Stimulated activated CD4-positive, alpha-beta T cell treated with anti-CD3 and anti-CD28 coated beads, TNF-alpha, amount 100 ng/mL, for 24 hours (primary cell): Measurements from ENCODE around the gene GRAMD1A.
"Not testable (repeated sequence)": the region's sequence is repeated elsewhere in the genome, so short reads cannot be mapped to it uniquely, and the experiment has no call there.

Experiments used
- DNase-seq, 3 experiments: peaks; one replicate each; pipeline ENCODE4 v3.0.0-alpha.2; 2020; ENCODE audit warnings: low read depth in 3 of 3

The GRAMD1A gene

GRCh38 chr19:34976611-34977010 is 23.5 kb upstream of the GRAMD1A start:
- DNase-seq = no peak

DNA sequence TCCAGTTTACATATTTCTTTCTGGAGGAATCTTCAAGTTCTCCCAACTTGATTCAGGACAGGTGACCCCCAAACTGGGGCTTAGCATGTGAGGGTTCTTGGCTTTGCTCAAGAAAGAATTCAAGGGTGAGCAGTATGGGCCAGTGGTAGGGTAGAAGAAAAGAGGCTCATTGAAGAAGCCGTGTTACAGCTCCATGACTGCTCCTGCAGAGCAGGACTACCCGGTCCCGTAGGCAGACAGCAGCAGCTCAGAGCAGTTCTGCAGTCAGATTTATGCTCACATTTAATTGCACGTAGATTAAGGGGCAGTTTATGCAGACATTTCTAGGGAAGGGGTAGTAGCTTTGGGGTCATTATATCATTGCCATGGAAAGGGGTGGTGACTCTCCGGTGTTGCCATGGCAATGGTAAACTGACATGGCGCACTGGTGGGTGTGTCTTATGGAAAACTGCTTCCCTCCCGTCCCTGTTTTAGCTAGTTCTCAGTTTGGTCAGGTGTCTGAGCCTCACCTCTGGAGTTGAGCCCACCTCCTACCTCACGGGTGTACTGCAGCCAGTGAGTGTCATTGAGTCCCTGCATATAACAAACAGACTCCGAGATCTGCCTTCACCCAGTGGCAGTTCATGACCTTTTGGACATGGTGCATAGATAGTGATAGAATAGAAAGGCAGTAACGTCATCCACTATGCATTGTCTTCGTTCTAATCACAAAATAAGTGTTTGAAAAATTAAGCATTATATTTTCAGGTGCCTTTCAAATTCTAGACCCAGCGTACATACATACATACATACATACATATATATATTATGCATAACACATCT is 20.1 kb upstream of the GRAMD1A start:
- DNase-seq = no peak

GRCh38 chr19:34982275-34982674 is 17.8 kb upstream of the GRAMD1A start:
- no peak for DNase-seq

- no peak for DNase-seq
Measured at GRCh38 chr19:34983786-34984185, 16.3 kb upstream of the GRAMD1A start.

DNA sequence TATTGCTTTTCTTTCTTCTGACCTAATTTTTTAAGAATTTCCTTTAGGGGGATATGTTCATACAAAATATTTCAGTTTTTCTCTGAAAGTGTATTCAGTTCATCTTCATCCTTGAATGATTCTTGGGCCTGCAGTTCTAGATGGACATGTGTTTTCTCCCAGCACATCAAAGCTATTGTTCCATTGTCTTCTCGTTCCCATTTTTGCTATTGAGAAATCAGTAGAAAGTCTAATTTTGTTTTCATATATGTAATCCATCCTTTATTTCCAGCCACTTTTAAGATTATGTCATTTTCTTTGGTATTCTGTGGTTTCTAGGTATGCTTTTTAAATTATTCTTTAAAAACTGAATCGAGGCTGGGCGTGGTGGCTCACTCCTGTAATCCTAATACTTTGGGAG is 15.8 kb upstream of the GRAMD1A start:
- DNase-seq = no peak

DNA sequence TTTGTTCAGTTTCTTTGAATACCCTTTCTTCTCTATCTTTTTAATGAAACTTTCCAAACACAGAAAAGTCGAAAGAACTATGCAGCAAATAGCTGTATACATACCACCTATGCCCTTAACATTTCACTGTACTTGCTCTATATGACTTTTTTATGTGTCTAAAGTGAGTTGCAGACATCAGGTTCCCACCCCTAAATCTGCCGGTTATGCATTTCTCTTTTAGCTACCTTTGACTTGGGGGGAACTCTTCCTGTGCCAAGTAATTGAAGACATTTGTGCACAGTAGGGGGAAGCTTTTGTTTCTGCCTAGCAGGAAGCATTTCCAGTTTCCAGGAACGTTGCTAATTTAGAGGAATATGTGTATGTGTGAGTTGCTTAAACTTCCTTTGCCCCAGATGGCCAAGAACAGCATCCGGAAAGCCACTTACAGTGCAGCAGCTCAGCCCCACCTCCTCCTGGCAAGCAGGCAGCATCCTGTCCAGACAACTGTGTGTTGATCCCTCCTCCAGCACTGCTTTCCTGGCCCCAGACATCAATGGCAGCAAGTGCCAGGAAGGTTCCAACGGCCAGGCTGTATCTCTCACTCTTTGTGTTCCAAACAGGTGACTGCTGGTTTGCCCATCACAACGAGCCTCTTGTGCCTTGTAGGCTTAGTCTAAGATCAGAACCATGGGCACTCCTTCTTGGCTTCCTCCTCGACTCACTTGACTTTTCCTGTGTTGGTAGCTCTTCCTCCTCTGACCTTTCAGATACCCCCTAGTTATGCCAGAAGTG is 14.7 kb upstream of the GRAMD1A start:
- no peak for DNase-seq

- no peak for DNase-seq
Measured at GRCh38 chr19:34988119-34988518, 12.0 kb upstream of the GRAMD1A start.

DNA sequence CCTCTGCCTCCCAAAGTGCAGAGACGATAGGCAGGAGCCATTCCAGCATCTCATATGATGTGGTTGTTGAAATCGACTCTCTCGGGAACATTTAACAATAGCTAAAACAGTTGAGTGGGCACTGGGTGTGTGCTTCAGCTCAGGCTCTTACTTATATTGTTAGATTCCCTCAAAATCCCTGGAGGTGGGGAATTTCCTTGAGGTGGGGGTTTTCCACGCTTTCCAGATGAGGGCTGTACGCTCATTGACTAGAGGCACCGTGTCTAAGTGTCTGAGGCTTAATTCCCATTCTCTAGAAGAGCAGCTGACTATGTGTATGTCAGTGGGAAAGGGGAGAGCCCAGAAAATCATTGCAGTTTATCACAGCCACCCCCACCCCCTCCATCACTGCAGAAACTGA is 10.8 kb upstream of the GRAMD1A start:
- no peak for DNase-seq

GRCh38 chr19:34990578-34991192 is 9.4 kb upstream of the GRAMD1A start:
- peak in 2 of 3 experiments; percentile 32 to 62 for DNase-seq

DNA sequence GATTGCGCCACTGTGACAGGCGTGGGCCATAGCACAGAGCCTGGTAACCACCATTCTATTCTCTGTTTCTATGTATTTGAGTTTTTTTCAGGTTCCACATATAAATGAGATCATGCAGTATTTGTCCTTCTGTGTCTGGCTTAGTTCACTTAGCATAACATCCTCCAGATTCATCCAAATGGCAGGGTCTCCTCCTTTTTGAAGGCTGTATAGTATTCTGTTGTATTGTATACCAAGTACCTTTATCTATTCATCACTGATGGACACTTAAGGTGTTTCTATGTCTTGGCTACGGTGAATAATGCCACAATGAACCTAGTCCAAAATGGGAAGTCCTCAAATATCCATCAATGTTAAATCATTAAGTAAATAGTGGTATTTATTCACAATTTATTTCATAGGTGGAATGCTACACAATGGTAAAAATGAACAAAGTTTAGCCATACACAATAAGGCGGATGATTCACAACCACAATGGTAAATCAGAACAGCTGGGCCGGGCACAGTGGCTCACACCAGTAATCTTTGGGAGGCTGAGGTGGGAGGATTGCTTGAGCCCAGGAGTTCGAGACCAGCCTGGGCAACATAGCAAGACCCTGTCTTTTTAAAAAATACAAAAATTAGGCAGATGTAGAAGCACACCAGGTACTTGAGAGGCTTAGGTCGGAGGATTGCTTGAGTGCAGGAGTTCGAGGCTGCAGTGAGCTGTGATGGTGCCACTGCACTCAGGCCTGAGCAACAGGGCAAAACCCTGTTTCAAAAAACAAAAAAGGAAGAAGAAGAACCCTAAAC is 8.4 kb upstream of the GRAMD1A start:
- no peak for DNase-seq

DNA sequence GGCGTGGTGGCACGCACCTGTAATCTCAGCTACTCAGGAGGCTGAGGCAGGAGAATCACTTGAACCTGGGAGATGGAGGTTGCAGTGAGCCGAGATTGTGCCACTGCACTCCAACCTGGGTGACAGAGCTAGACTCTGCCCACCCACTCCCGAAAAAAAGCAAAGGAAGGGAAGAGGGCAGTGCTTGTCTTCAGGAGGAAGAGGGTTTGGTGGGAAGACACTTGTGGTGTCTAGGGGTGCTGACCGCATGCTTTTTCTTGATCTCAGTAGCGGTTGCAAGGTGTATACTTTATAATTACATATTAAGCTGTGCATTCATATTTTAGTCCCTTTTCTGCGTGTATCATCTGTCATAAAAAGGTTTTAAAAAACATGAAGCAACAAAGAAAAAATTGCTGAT is 7.5 kb upstream of the GRAMD1A start:
- DNase-seq = not testable (repeated sequence)

GRCh38 chr19:34994286-34994642 is 5.9 kb upstream of the GRAMD1A start:
- no peak for DNase-seq

GRCh38 chr19:34994643-34995541 is 5.2 kb upstream of the GRAMD1A start:
- DNase-seq = no peak

DNA sequence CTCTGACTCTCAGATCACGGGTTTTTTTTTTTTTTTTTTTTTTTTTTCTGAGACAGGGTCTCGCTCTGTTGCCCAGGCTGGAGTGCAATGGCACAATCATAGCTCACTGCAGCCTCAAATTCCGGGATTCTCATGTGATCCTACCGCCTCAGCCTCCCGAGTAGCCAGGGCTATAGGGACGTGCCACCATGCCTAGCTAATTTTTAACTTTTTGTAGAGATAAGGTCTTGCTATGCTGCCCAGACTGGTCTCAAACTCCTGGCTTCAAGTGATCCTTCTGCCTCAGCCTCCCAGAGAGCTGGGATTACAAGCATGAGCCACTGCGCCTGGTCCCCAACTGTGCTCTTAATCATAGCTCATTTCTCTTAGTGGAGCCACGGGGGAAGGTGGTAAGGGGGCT is 4.6 kb upstream of the GRAMD1A start:
- no peak for DNase-seq

DNA sequence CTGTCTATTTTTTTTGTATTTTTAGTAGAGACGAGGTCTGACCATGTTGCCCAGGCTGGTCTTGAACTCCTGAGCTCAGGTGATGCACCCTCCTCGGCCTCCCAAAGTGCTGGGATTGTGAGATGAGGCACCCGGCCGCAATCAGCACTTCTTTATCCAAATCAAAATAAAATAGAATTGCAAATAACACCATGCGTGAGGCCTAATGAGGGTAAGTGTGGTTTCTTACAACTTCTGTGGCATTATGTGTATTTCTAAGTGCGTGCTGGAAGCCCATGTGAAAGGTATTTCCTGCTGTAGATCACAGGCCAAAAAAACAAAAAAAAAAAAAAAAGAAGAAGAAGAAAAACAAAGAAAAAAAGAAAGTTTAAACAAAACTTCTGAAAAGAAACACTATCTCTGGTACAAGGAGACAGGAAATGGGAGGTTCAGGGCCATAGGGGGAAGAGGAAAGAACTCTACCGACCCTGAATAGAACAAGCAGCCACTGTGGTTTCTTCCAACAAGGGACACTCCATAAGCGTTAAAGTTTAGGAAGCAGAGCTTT is 3.0 kb upstream of the GRAMD1A start:
- DNase-seq = no peak

DNA sequence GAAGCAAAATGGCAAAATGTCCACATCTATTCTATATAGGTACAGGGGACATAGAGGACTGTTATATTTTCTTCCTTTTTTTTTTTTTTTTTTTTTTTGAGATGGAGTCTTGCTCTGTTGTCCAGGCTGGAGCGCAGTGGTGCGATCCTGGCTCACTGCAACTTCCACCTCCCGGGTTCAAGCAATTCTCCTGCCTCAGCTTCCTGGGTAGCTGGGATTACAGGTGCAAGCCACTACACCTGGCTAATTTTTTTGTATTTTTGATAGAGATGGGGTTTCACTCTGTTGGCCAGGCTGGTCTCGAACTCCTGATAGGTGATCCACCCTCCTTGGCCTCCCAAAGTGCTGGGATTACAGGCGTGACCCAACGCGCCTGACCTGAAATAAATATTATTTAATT is 1.9 kb upstream of the GRAMD1A start:
- not testable (repeated sequence) for DNase-seq

- no peak for DNase-seq
Measured at GRCh38 chr19:34998777-34999497, 1.2 kb upstream of the GRAMD1A start.

GRCh38 chr19:35000338-35000646 is 169 bp downstream of the GRAMD1A start:
- no peak for DNase-seq

- DNase-seq = peak in 1 of 3 experiments; percentile 60
Measured at GRCh38 chr19:35000647-35001501, 751 bp downstream of the GRAMD1A start.
